ENCODE measurements around the gene AZU1. TPM values are rescaled to one million over a fixed set of nuclear protein-coding genes. Genes with fewer than 3 reads are reported as not detected.

The AZU1 gene
- polyA plus RNA-seq, 3 donors, result 2.7 to 5.7 (median 4.3) TPM

- Mint-ChIP-seq H3K4me3 (no peak overlapping the region), H3K4me1 (peaks cover 1% of the 10 kb centered on the region), H3K36me3 (peaks cover 39 to 62% of the 10 kb centered on the region in 2 donors), H3K27me3 (ENCODE audit: low read depth in 3 of 3) (no peaks in the 10 kb centered on the region), H3K9me3 (peaks cover 0 to 6% (median 0%) of the 10 kb centered on the region in 7 donors), H3K27ac (no peak overlapping the region)
- no peak for TF ChIP-seq CTCF (IDR thresholded peaks at IDR 0.05)
- no peaks in the 10 kb centered on the region for H3K4me1 ChIP-seq (ENCODE audit: control insufficient read depth in 1 of 2, insufficient read depth in 2 of 2, low read length in 2 of 2)
- H4K20me1 ChIP-seq (ENCODE audit: insufficient read depth, low read length), result peaks cover 70% of the 10 kb centered on the region
- no peak overlapping the region for H3K27ac ChIP-seq (ENCODE audit: low read depth in 1 of 2, low read length in 2 of 2)
- no peak overlapping the region for H2AFZ ChIP-seq (ENCODE audit: insufficient read depth, low read depth, low read length, poor library complexity, severe bottlenecking)
- H3K4me2 ChIP-seq (replicated peaks; ENCODE audit: extremely low read depth, low read length, poor library complexity, severe bottlenecking), result no peak overlapping the region
- no peaks in the 10 kb centered on the region for H3K27me3 ChIP-seq (ENCODE audit: control insufficient read depth in 2 of 2, insufficient read depth in 2 of 2, low read length in 2 of 2)
- peaks cover 55% of the 10 kb centered on the region for H3K79me2 ChIP-seq (ENCODE audit: insufficient read depth, low read length)
- peaks cover 58 to 60% of the 10 kb centered on the region in 2 donors for H3K36me3 ChIP-seq (replicated peaks in 1 of 2; ENCODE audit: control insufficient read depth in 1 of 2, insufficient read depth in 2 of 2, low read length in 2 of 2)
- 93% methylated on average over 7 of the region's 25 CpGs for WGBS (ENCODE audit: insufficient coverage)
- no peak overlapping the region for H3K4me3 ChIP-seq (replicated peaks in 1 of 3; ENCODE audit: low read depth in 2 of 3, low read length in 3 of 3)
- DNase-seq, result no peak
- intact Hi-C loops (cut with micrococcal nuclease), result no loop called here
- no peaks in the 10 kb centered on the region for H3K9me3 ChIP-seq (replicated peaks in 1 of 2; ENCODE audit: control insufficient read depth in 1 of 2, insufficient read depth in 1 of 2, low read length in 2 of 2)
- H3K9ac ChIP-seq (ENCODE audit: insufficient read depth, low read length, poor library complexity, severe bottlenecking), result no peak overlapping the region
Measured at GRCh38 chr19:810883-811489, 16.7 kb upstream of the AZU1 start.

GRCh38 chr19:811506-812048 lies 16.1 kb upstream of the AZU1 start:
- intact Hi-C loops (cut with micrococcal nuclease), result no loop called here
- Histone ChIP-seq H3K27me3 (ENCODE audit: control insufficient read depth in 2 of 2, insufficient read depth in 2 of 2, low read length in 2 of 2) (no peaks in the 10 kb centered on the region), H3K4me3 (replicated peaks in 1 of 3; ENCODE audit: low read depth in 2 of 3, low read length in 3 of 3) (no peak overlapping the region), H3K36me3 (replicated peaks in 1 of 2; ENCODE audit: control insufficient read depth in 1 of 2, insufficient read depth in 2 of 2, low read length in 2 of 2) (peaks cover 54 to 55% of the 10 kb centered on the region in 2 donors), H3K4me1 (ENCODE audit: control insufficient read depth in 1 of 2, insufficient read depth in 2 of 2, low read length in 2 of 2) (no peaks in the 10 kb centered on the region), H3K9ac (ENCODE audit: insufficient read depth, low read length, poor library complexity, severe bottlenecking) (no peak overlapping the region), H3K27ac (ENCODE audit: low read depth in 1 of 2, low read length in 2 of 2) (no peak overlapping the region), H3K79me2 (ENCODE audit: insufficient read depth, low read length) (peaks cover 49% of the 10 kb centered on the region), H3K4me2 (replicated peaks; ENCODE audit: extremely low read depth, low read length, poor library complexity, severe bottlenecking) (no peak overlapping the region), H4K20me1 (ENCODE audit: insufficient read depth, low read length) (peaks cover 64% of the 10 kb centered on the region), H2AFZ (ENCODE audit: insufficient read depth, low read depth, low read length, poor library complexity, severe bottlenecking) (no peak overlapping the region), H3K9me3 (replicated peaks in 1 of 2; ENCODE audit: control insufficient read depth in 1 of 2, insufficient read depth in 1 of 2, low read length in 2 of 2) (no peaks in the 10 kb centered on the region)
- Mint-ChIP-seq H3K27me3 (ENCODE audit: low read depth in 3 of 3) (no peaks in the 10 kb centered on the region), H3K27ac (no peak overlapping the region), H3K9me3 (peaks cover 0 to 10% (median 0%) of the 10 kb centered on the region in 7 donors), H3K4me1 (peaks cover 1% of the 10 kb centered on the region), H3K36me3 (peaks cover 38 to 64% of the 10 kb centered on the region in 2 donors), H3K4me3 (no peak overlapping the region)
- no peak for TF ChIP-seq CTCF (IDR thresholded peaks at IDR 0.05)
- WGBS (ENCODE audit: insufficient coverage), result 90% methylated on average over 11 of the region's 20 CpGs
- DNase-seq, result no peak
